WTC11 (cell line): ENCODE measurements around the gene ANG. TPM values are rescaled to one million over a fixed set of nuclear protein-coding genes. Genes with fewer than 3 reads are reported as not detected.

Source experiments
- ATAC-seq: fragments of 200-7000 bp; cut with Tn5 transposase; 2 replicates; pipeline ENCODE4 v1.10.0; 2021; ENCODE audit warnings: mild to moderate bottlenecking, moderate library complexity
- CTCF ChIA-PET: fragments of 300-600 bp; sonication (Branson Sonifier 250); formaldehyde crosslinking; loops from one replicate; lab custom pipeline; 2021; ENCODE audit warnings: antibody characterized with exemption; lab: Charles Lee
- POLR2A ChIA-PET: fragments of 350-600 bp; sonication (Branson Sonifier 250); formaldehyde crosslinking; loops from one replicate; lab custom pipeline; 2021; ENCODE audit warnings: antibody characterized with exemption; lab: Charles Lee
- DNase-seq: peaks from one replicate; pipeline ENCODE4 v3.0.0; 2021; ENCODE audit warnings: low spot score
- H3K27ac Mint-ChIP-seq: 2 replicates; pipeline ENCODE4 v1.8.0; 2021; ENCODE audit warnings: mixed read lengths
- H3K27me3 Mint-ChIP-seq: 2 replicates; pipeline ENCODE4 v1.8.0; 2021; ENCODE audit warnings: low read depth, mild to moderate bottlenecking, moderate library complexity, mixed read lengths
- H3K36me3 Mint-ChIP-seq: 2 replicates; pipeline ENCODE4 v1.8.0; 2021; ENCODE audit warnings: mixed read lengths
- H3K4me1 Mint-ChIP-seq: 2 replicates; pipeline ENCODE4 v1.8.0; 2022; ENCODE audit warnings: mixed read lengths
- H3K4me3 Mint-ChIP-seq: 2 replicates; pipeline ENCODE4 v1.8.0; 2021; ENCODE audit warnings: mild to moderate bottlenecking, moderate library complexity, mixed read lengths
- H3K9me3 Mint-ChIP-seq: 2 replicates; pipeline ENCODE4 v1.8.0; 2021; ENCODE audit warnings: mixed read lengths
- CBFB ChIP-seq: sonication (generic); formaldehyde crosslinking; IDR thresholded peaks from 2 replicates; pipeline ENCODE4 v1.8.1; 2022; ENCODE audit warnings: mild to moderate bottlenecking, low read depth, missing genetic modification reagents
- CTCF ChIP-seq: fragments of 200-600 bp; IDR thresholded peaks from 2 replicates; pipeline ENCODE4 v1.8.0; 2022; ENCODE audit warnings: antibody characterized with exemption
- ELF4 ChIP-seq: sonication (generic); formaldehyde crosslinking; IDR thresholded peaks from 2 replicates; pipeline ENCODE4 v1.8.1; 2022; ENCODE audit warnings: low read depth, mild to moderate bottlenecking, moderate library complexity, missing genetic modification reagents
- GABPB1 ChIP-seq: sonication (generic); formaldehyde crosslinking; IDR thresholded peaks from 2 replicates; pipeline ENCODE4 v1.8.1; 2023; ENCODE audit warnings: mild to moderate bottlenecking, missing genetic modification reagents
- GRHL2 ChIP-seq: fragments of 250-450 bp; sonication (Bioruptor Pico); IDR thresholded peaks from 2 replicates; pipeline ENCODE4 v1.8.0; 2022; ENCODE audit warnings: mild to moderate bottlenecking, moderate library complexity; ENCODE audit not compliant: insufficient replicate concordance, severe bottlenecking
- HMGA2 ChIP-seq: fragments of 250-450 bp; sonication (Bioruptor Pico); IDR thresholded peaks from 2 replicates; pipeline ENCODE4 v1.4.0; 2021; ENCODE audit warnings: mild to moderate bottlenecking, moderate library complexity
- IRF2 ChIP-seq: sonication (generic); formaldehyde crosslinking; IDR thresholded peaks from 2 replicates; pipeline ENCODE4 v1.8.0; 2022; ENCODE audit warnings: low read depth, missing genetic modification reagents, borderline replicate concordance
- MXD4 ChIP-seq: fragments of 250-450 bp; sonication (Bioruptor Pico); IDR thresholded peaks from 2 replicates; pipeline ENCODE4 v1.8.0; 2021; ENCODE audit warnings: mild to moderate bottlenecking, moderate library complexity, borderline replicate concordance
- MYBL2 ChIP-seq: sonication (generic); formaldehyde crosslinking; IDR thresholded peaks from 2 replicates; pipeline ENCODE4 v1.8.1; 2023; ENCODE audit warnings: mild to moderate bottlenecking, moderate library complexity, missing genetic modification reagents
- PRDM15 ChIP-seq: sonication (generic); formaldehyde crosslinking; IDR thresholded peaks from 2 replicates; pipeline ENCODE4 v1.8.0; 2022; ENCODE audit warnings: missing genetic modification reagents
- PRRX2 ChIP-seq: fragments of 250-450 bp; sonication (Bioruptor Pico); IDR thresholded peaks from 2 replicates; pipeline ENCODE4 v1.8.0; 2021; ENCODE audit warnings: mild to moderate bottlenecking
- RELA ChIP-seq: sonication (generic); formaldehyde crosslinking; IDR thresholded peaks from 2 replicates; pipeline ENCODE4 v1.8.1; 2022; ENCODE audit warnings: missing genetic modification reagents, mild to moderate bottlenecking, borderline replicate concordance
- RORB ChIP-seq: fragments of 250-450 bp; sonication (Bioruptor Pico); IDR thresholded peaks from 2 replicates; pipeline ENCODE4 v1.9.0; 2021; ENCODE audit warnings: mild to moderate bottlenecking
- TEAD1 ChIP-seq: sonication (generic); formaldehyde crosslinking; IDR thresholded peaks from 2 replicates; pipeline ENCODE4 v1.8.0; 2022; ENCODE audit warnings: mild to moderate bottlenecking, missing genetic modification reagents
- ZNF121 ChIP-seq: sonication (generic); formaldehyde crosslinking; IDR thresholded peaks from 2 replicates; pipeline ENCODE4 v1.8.0; 2023; ENCODE audit warnings: missing genetic modification reagents
- ZNF219 ChIP-seq: sonication (generic); formaldehyde crosslinking; IDR thresholded peaks from 2 replicates; pipeline ENCODE4 v1.8.0; 2023; ENCODE audit warnings: missing genetic modification reagents, mild to moderate bottlenecking, borderline replicate concordance
- ZNF317 ChIP-seq: sonication (generic); formaldehyde crosslinking; IDR thresholded peaks from 2 replicates; pipeline ENCODE4 v1.8.1; 2023; ENCODE audit warnings: low read depth, mild to moderate bottlenecking, moderate library complexity, missing genetic modification reagents, borderline replicate concordance
- ZNF396 ChIP-seq: fragments of 250-450 bp; sonication (Bioruptor Pico); IDR thresholded peaks from 2 replicates; pipeline ENCODE4 v1.8.0; 2021; ENCODE audit warnings: mild to moderate bottlenecking, moderate library complexity, borderline replicate concordance
- total RNA-seq: library from RNA; stranded (reverse); gene quantifications from 3 replicates; pipeline ENCODE4 v1.2.3, GENCODE V29; 2021
- TF ChIP-seq, protein P1 (sequence below): sonication (generic); formaldehyde crosslinking; IDR thresholded peaks from 2 replicates; pipeline ENCODE4 v1.8.1; 2023; ENCODE audit warnings: mild to moderate bottlenecking, missing genetic modification reagents, moderate library complexity
- TF ChIP-seq, protein P2 (sequence below): sonication (generic); formaldehyde crosslinking; IDR thresholded peaks from 2 replicates; pipeline ENCODE4 v1.8.0; 2022; ENCODE audit warnings: mild to moderate bottlenecking, missing genetic modification reagents
- TF ChIP-seq, protein P3 (sequence below): sonication (generic); formaldehyde crosslinking; conservative IDR thresholded peaks from 2 replicates; pipeline ENCODE4 v1.8.1; 2023; ENCODE audit warnings: mild to moderate bottlenecking, low read depth, missing genetic modification reagents, moderate library complexity
- TF ChIP-seq, protein P4 (sequence below): sonication (generic); formaldehyde crosslinking; IDR thresholded peaks from 2 replicates; pipeline ENCODE4 v1.8.1; 2022; ENCODE audit warnings: mild to moderate bottlenecking, moderate library complexity, missing genetic modification reagents
- TF ChIP-seq, protein P5 (sequence below): sonication (generic); formaldehyde crosslinking; IDR thresholded peaks from 2 replicates; pipeline ENCODE4 v1.8.0; 2022; ENCODE audit warnings: mild to moderate bottlenecking, missing genetic modification reagents

Gene ANG
- total RNA-seq, 1 experiment from 2014 or later, result 4.8 TPM

DNA sequence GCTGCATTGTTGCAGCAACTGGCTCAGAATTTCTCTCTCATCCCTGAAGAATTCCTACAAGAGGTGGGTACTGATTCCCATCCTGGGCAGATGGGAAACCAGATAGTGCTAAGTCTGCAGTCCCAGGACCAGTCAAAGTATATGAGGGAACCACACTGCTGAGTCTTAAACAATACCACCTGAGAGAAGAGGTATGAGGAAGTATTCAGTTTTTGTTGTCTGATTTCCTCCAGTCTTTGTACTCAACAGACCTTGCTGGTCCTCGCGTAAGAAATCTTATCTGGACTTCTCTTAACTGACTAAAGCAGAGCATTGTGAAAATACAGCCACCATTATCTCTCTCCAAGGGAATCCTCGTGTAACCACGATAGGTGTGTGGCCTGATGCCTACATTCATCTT is 53.6 kb downstream of the ANG start (continued):
- TF ChIP-seq ZNF396 (no peak), ELF4 (no peak), GABPB1 (CRISPR knock-in tag) (no peak), PRRX2 (CRISPR knock-in tag) (no peak), PRDM15 (CRISPR knock-in tag) (no peak), MXD4 (CRISPR knock-in tag) (no peak), GRHL2 (CRISPR knock-in tag) (no peak)
- TF ChIP-seq, protein P1, sequence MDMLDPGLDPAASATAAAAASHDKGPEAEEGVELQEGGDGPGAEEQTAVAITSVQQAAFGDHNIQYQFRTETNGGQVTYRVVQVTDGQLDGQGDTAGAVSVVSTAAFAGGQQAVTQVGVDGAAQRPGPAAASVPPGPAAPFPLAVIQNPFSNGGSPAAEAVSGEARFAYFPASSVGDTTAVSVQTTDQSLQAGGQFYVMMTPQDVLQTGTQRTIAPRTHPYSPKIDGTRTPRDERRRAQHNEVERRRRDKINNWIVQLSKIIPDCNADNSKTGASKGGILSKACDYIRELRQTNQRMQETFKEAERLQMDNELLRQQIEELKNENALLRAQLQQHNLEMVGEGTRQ (CRISPR knock-in tag), result no peak
- TF ChIP-seq, all 79 proteins: peak for 0

DNA sequence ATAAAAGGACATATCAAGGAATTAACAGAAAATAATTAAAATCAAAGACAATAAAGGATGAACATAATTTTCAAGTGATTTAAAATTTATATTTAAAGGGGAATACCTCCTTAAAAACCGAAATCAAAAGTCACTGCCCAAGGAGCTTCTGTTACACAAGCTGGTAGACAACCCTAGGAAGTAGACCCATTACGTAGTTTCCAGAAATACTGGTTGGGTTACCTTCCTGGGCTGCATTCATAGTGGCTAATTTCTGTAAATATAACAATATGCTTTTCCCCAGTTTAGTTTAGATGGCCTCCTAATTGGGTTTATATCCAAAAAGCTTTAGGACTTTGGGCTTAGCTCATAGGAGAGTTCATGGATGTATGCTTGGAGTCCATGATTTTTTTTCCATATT is 55.0 kb downstream of the ANG start:
- H3K4me3 Mint-ChIP-seq, result no peak overlapping the region
- peaks cover 7% of the 10 kb centered on the region for H3K4me1 Mint-ChIP-seq
- DNase-seq (no peak), ATAC-seq (no peak)
- POLR2A ChIA-PET, result no interaction called here
- no peaks in the 10 kb centered on the region for H3K36me3 Mint-ChIP-seq
- no peak overlapping the region for H3K27ac Mint-ChIP-seq
- no peaks in the 10 kb centered on the region for H3K9me3 Mint-ChIP-seq
- CTCF ChIA-PET, result interaction anchor here (0.9 to 4.5 kb wide), 4 partner anchors 11 to 271 kb away, joined by 3 to 22 read pairs (median 7); no protein-coding TSS in a partner anchor
- H3K27me3 Mint-ChIP-seq, result peaks cover 2% of the 10 kb centered on the region; the same call in 1 of the 2 replicates
- TF ChIP-seq MYBL2 (no peak), CTCF (no peak), IRF2 (CRISPR knock-in tag) (no peak), ZNF317 (no peak), TEAD1 (CRISPR knock-in tag) (no peak), CBFB (CRISPR knock-in tag) (no peak), RELA (CRISPR knock-in tag) (no peak), ZNF121 (CRISPR knock-in tag) (no peak), ZNF219 (CRISPR knock-in tag) (no peak), HMGA2 (CRISPR knock-in tag) (no peak), RORB (CRISPR knock-in tag) (no peak)
- TF ChIP-seq, protein P2, sequence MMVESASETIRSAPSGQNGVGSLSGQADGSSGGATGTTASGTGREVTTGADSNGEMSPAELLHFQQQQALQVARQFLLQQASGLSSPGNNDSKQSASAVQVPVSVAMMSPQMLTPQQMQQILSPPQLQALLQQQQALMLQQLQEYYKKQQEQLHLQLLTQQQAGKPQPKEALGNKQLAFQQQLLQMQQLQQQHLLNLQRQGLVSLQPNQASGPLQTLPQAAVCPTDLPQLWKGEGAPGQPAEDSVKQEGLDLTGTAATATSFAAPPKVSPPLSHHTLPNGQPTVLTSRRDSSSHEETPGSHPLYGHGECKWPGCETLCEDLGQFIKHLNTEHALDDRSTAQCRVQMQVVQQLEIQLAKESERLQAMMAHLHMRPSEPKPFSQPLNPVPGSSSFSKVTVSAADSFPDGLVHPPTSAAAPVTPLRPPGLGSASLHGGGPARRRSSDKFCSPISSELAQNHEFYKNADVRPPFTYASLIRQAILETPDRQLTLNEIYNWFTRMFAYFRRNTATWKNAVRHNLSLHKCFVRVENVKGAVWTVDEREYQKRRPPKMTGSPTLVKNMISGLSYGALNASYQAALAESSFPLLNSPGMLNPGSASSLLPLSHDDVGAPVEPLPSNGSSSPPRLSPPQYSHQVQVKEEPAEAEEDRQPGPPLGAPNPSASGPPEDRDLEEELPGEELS (CRISPR knock-in tag), result no peak
- TF ChIP-seq, protein P3, sequence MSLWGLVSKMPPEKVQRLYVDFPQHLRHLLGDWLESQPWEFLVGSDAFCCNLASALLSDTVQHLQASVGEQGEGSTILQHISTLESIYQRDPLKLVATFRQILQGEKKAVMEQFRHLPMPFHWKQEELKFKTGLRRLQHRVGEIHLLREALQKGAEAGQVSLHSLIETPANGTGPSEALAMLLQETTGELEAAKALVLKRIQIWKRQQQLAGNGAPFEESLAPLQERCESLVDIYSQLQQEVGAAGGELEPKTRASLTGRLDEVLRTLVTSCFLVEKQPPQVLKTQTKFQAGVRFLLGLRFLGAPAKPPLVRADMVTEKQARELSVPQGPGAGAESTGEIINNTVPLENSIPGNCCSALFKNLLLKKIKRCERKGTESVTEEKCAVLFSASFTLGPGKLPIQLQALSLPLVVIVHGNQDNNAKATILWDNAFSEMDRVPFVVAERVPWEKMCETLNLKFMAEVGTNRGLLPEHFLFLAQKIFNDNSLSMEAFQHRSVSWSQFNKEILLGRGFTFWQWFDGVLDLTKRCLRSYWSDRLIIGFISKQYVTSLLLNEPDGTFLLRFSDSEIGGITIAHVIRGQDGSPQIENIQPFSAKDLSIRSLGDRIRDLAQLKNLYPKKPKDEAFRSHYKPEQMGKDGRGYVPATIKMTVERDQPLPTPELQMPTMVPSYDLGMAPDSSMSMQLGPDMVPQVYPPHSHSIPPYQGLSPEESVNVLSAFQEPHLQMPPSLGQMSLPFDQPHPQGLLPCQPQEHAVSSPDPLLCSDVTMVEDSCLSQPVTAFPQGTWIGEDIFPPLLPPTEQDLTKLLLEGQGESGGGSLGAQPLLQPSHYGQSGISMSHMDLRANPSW (CRISPR knock-in tag), result no peak
- TF ChIP-seq, protein P1 (CRISPR knock-in tag), result no peak
- TF ChIP-seq, protein P4, sequence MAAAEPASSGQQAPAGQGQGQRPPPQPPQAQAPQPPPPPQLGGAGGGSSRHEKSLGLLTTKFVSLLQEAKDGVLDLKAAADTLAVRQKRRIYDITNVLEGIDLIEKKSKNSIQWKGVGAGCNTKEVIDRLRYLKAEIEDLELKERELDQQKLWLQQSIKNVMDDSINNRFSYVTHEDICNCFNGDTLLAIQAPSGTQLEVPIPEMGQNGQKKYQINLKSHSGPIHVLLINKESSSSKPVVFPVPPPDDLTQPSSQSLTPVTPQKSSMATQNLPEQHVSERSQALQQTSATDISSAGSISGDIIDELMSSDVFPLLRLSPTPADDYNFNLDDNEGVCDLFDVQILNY (CRISPR knock-in tag), result no peak
- TF ChIP-seq, protein P5, sequence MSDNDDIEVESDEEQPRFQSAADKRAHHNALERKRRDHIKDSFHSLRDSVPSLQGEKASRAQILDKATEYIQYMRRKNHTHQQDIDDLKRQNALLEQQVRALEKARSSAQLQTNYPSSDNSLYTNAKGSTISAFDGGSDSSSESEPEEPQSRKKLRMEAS (CRISPR knock-in tag), result no peak
